Esophagus mucosa (tissue), 1 donor: ENCODE measurements around the gene PRR15. TPM values are rescaled to one million over a fixed set of nuclear protein-coding genes. Genes with fewer than 3 reads are reported as not detected.
"Not testable (repeated sequence)": the region's sequence is repeated elsewhere in the genome, so short reads cannot be mapped to it uniquely, and the experiment has no call there.

Experiments used
- ATAC-seq: fragments of 200-7000 bp; cut with Tn5 transposase; one replicate; pipeline ENCODE4 v1.9.1; 2020
- total RNA-seq: library from RNA; stranded (reverse); gene quantifications from one replicate; pipeline ENCODE4 v1.2.4, GENCODE V29; 2023
- donor health status: DM: yes; HTN: yes; CAD: no.

The PRR15 gene, protein sequence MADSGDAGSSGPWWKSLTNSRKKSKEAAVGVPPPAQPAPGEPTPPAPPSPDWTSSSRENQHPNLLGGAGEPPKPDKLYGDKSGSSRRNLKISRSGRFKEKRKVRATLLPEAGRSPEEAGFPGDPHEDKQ
- 0.92 TPM for total RNA-seq

DNA sequence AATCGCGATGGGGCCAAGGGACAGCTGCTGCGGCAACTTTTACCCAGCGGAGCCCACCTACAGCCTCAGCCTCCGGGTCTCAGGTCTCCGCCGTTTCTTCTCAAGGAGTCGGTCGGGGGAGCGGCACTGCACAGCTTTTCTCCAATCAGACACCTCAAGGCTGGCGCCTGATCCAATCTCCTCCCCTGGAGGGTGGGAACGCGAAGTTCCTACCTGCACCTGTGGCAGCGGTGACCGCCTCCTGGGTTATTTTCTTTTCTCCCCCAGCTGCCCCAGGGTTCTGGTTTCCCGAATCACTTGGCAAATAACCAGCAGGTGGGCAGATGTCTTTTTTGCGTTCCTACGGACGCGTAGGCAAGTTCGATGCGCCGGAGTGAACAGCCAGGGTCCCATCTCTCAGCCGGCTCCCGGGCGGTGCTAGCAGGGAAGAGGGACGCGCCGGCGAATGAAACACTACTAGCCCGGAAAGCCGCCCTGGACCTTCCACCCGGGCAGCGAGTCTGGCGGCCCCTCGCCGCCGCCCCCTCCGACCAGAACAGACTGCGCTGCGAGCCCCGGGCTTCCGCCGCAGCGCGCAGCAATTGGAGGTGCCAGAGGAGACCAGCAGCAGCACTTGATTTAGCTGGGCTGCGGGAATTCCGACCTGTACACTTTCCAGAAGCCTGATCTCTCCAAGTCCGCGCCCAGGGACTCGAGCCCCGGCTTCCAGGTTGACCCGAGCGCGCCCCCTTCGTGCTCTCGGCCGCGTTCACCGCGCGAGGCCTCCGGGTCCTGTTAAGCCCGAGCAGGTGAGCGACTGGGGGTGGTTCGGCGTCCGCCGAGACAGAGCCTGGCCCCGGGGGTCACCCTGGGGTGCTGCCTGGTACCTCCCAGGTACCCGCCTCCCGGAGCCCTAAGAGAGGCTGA is at the start of gene PRR15:
TSS of gene PRR15 (plus strand) at position 246 of the 906 bp plus-strand sequence. CDS start 2,495 bp downstream, outside the sequence.
- ATAC-seq, result peak; percentile 74

DNA sequence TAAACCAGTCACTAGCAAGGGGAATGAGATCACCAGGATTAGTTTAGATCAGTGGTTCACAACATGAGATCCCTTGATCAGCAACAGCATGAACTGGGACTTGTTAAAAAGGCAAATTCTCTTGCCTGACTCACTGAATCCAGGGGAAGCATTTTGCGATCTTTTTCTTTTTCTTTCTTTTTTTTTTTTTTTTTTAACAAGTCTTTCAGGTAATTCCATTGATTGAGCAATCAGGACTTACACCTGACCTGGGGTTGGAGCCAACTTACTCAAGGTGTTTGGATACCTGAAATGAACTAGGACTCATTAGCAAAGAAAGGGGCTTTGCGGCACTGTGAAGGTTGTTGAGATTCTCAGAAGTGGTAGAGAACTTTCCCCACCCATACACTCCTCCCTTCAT is 47.1 kb upstream of the PRR15 start:
- peak; percentile 33 for ATAC-seq

GRCh38 chr7:29518616-29519015 is 45.0 kb upstream of the PRR15 start:
- no peak for ATAC-seq

DNA sequence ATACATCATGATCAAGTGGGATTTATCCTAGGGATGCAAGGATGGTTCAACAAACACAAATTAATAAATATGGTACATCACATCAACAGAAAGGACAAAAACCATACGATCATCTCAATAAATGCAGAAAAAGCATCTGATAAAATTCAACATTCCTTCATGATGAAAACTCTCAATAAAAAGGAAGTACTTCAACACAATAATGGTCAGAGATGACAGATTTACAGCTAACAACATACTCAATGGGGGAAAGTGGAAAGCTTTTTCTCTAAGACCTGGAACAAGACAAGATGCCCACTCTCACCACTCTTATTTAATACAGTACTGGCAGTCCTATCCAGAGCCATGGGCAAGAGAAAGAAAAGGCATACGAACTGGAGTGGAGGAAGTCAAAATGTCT is 39.9 kb upstream of the PRR15 start:
- no peak for ATAC-seq

GRCh38 chr7:29527505-29528108 is 36.0 kb upstream of the PRR15 start:
- no peak for ATAC-seq

DNA sequence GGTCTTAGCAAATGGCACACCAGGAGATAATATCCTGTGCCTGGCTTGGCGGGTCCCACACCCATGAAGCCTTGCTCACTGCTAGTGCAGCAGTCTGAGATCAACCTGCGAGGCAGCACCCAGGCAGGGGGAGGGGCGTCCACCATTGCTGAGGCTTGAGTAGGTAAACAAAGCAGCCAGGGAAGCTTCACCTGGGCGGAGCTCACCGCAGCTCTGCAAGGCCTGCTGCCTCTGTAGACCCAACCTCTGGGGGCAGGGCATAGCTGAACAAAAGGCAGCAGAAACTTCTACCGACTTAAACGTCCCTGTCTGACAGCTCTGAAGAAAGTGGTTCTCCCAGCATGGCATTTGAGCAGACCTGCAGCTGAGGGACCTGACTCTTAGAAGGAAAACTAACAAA is 35.1 kb upstream of the PRR15 start:
- not testable (repeated sequence) for ATAC-seq

DNA sequence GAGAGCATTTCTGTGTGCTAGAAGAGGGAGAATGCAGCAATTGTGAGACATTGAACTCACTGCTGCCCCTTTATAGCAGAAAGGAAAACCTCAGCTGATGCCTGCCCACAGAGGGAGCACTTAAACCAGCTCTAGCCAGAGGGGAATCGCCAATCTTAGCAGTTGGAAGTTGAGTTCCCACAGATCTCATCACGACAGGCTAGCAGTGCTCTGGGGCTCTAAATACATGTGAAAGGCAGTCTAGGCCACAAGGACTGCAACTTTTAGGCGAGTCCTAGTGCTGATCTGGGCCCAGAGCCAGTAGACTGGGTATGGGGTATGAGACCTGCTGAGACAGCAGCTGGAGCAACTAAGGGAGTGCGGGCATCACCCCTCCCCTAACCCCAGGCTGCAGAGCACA is 25.2 kb upstream of the PRR15 start:
- no peak for ATAC-seq

GRCh38 chr7:29539471-29539870 is 24.2 kb upstream of the PRR15 start:
- ATAC-seq, result peak; percentile 29

- ATAC-seq, result no peak
These were observed 16.2 kb upstream of the PRR15 start for GRCh38 chr7:29547421-29547820.

DNA sequence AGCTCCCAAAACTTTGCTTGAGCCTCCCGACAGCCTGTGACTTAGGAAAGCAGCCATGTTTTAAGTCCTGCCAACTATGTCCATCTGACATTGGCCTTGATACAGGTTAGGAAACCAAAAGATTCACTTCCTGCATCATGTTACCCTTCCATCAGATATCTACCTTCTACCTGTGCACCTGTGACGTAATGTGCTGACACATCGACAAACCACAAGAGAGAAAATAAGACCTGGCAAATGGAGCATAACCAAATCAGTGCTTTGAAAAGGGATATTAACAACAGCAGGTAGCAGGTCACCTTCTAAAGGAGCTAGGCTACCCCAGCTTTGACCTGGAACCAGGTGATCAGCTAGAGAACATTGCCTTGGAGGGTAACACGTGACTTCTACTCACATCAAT is 14.8 kb upstream of the PRR15 start:
- ATAC-seq, result no peak

GRCh38 chr7:29552392-29552791 is 11.2 kb upstream of the PRR15 start:
- no peak for ATAC-seq

GRCh38 chr7:29555061-29555460 is 8.6 kb upstream of the PRR15 start:
- no peak for ATAC-seq

DNA sequence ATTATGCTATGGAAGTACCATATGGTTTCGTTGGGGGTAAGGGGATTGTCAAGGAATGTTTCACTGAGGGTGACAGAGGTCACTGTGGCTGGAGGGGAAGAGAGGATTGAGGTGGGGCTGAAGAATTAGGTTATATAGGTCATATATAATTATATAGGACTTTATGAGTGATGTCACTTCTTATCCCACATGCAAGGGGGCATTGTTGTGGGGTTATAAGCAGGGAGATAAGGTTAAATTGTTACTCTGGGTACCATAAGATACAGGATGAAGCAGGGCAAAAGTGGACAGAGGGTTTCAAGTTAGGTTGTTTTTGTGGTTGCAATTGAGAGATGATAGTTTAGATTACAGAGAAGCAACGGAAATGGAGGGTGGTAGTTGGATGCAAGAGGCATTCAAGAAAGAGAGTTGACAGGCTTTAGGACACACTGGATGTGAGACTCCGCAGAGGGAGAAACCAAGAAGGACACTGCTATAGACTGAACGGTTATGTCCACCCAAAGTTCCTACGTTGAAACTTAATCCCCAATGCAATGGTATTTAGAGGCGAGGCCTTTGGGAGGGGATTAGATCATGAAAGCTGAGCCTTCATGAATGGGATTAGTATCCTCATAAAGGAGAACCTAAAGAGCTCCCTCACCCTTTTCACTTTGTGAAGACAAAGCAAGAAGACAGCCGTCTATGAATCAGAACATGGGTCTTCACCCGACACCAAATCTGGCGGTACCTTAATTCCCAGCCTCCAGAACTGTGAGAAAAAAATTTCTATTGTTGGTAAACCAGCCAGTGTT is 7.0 kb upstream of the PRR15 start:
- ATAC-seq, result no peak

DNA sequence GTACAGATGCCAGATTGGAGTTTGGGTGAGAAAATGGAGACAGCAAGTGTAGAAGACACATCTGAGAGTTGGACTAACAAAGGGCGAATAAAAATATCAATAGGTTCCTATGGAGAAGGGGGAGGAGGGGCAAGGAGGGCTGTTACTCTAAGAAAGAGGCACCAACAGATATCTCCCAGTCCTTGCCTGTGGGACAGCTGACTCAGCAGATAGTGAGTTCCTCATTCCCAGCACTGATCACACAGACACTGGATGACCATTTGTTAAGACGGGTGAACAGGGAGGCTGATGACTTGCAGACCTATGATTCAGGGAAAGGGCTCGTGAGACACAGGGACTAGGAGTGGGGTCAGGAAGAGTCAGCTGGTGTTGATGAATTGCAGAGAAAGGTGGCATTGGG is 5.7 kb upstream of the PRR15 start:
- ATAC-seq, result peak; percentile 31

DNA sequence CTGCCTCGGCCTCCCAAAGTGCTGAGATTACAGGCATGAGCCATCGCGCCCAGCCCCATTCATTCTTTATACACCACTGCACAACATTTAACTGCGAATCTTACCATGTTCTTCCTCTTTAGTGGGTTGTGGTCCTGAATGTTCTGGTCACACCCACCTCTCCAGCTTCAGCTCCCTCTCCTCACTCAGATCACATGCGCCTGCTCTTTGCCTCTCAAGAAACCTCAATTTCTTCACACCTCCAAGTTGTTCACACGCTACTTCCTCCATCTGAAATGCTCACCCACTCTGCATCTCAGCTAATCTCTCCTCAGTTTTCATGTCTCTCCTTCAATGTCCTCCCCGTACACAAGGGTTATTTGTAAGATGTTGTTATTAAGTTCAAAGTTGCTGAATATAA is 2.4 kb upstream of the PRR15 start:
- no peak for ATAC-seq

DNA sequence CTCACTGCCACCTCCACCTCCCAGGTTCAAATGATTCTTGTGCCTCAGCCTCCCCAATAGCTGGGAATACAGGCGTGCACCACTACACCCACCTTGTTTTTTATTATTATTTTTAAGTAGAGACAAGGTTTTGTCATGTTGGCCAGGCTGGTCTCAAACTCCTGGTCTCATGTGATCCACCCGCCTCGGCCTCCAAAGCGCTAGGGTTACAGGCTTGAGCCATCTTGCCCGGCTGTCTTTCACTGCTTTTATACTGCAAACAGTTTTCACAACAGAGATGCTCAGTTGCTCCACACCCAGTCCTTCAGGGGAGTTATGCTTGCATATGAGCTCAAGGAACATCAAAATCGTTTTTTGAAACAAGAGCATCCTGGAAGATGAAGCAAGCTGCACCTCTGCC is 1.3 kb upstream of the PRR15 start:
- no peak for ATAC-seq

DNA sequence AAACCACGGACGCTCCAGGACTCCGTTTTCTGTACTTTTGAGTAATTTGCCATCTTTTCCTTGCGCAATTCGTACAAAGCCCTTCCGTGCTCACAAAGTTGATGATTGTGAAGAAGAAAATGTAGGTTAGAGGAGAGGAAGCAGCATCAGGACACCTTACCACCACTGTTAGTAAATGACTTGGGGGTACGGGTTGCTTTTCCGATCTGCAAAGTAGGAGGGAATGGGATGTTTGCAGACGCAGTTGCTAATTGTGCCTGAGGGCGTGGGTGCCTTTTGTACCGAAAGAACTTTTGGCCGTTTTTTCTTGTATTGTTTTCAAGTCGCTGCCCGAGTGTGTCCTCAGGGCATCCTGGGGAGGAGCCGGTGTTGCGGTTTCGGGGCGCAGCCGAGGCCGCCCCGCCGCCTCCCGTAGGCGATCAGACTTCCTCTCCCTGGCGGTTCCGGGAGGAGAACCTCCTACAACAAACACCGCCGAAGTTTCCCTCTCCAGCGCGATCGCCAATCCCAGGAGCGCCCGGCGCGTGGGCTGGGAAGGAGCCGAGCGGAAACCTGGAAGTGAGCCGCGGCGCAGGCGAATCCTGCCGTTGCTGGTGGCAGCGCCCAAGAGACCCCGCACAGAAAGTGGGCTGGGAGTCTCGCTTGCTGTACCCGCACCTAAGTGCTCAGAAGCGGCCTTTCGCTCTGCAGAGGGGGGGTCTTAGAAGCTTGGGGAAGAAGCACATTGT is 1.0 kb downstream of the PRR15 start:
- peak; percentile 78 for ATAC-seq

GRCh38 chr7:29565224-29565630 is 1.6 kb downstream of the PRR15 start:
- no peak for ATAC-seq

- ATAC-seq, result no peak
These were observed 2.0 kb downstream of the PRR15 start for GRCh38 chr7:29565634-29565981.

- ATAC-seq, result peak; percentile 4
These were observed 2.5 kb downstream of the PRR15 start for GRCh38 chr7:29565982-29566746.

DNA sequence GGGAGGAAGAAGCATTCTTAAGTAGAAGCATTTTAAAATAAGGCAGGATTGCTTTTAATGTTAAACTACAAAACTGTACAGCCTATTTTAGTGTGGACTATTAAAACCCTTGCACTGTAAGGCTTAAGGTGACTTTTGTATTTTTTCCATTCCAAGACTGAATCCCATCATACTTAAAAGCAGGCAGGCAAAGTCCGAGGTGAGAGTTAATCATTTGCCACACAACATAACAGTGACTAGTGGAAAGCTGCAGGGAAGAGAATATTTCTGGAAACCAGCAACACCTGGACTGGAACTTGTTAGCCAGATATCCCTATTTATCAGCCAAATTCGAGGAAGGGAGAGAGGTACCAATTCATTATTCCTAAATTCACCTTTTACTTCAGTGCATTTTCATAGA is 3.5 kb downstream of the PRR15 start:
- ATAC-seq, result no peak

GRCh38 chr7:29569648-29570047 is 6.0 kb downstream of the PRR15 start:
- ATAC-seq, result peak; percentile 45
